Hepatocyte (in vitro differentiated cells): ENCODE results near the gene POLR1B. TPM values are rescaled to one million over a fixed set of nuclear protein-coding genes. Genes with fewer than 3 reads are reported as not detected.

Experiments
- DNase-seq: peaks from one replicate; pipeline ENCODE4 v3.0.0-alpha.2; 2016; ENCODE audit warnings: low spot score
- H2AFZ ChIP-seq: fragments of 200-600 bp; sonication (generic); 2 replicates; pipeline ENCODE4 v1.6.0; 2016; ENCODE audit warnings: antibody characterized with exemption, mild to moderate bottlenecking
- H3K27ac ChIP-seq: fragments of 200-600 bp; sonication (generic); 2 replicates; pipeline ENCODE4 v1.5.1; 2016; ENCODE audit warnings: mild to moderate bottlenecking
- H3K27me3 ChIP-seq: fragments of 200-600 bp; sonication (generic); 2 replicates; pipeline ENCODE4 v1.6.1; 2016
- H3K36me3 ChIP-seq: fragments of 200-600 bp; sonication (generic); replicated peaks from 2 replicates; pipeline ENCODE4 v1.5.1; 2016; ENCODE audit warnings: low read depth; ENCODE audit not compliant: insufficient read depth
- H3K4me1 ChIP-seq: fragments of 200-600 bp; sonication (generic); 2 replicates; pipeline ENCODE4 v1.5.1; 2016; ENCODE audit warnings: mild to moderate bottlenecking, moderate library complexity; ENCODE audit not compliant: insufficient read depth
- H3K4me2 ChIP-seq: fragments of 200-600 bp; sonication (generic); 2 replicates; pipeline ENCODE4 v1.6.0; 2016
- H3K4me3 ChIP-seq: fragments of 200-600 bp; sonication (generic); 2 replicates; pipeline ENCODE4 v1.5.1; 2016; ENCODE audit warnings: mild to moderate bottlenecking
- H3K79me2 ChIP-seq: fragments of 200-600 bp; sonication (generic); 2 replicates; pipeline ENCODE4 v1.6.0; 2017; ENCODE audit warnings: mild to moderate bottlenecking
- H3K9me2 ChIP-seq: fragments of 200-600 bp; sonication (generic); replicated peaks from 2 replicates; pipeline ENCODE4 v1.6.0; 2017; ENCODE audit warnings: mild to moderate bottlenecking; ENCODE audit not compliant: insufficient read depth
- H3K9me3 ChIP-seq: fragments of 200-600 bp; sonication (generic); 2 replicates; pipeline ENCODE4 v1.5.1; 2016; ENCODE audit warnings: low read depth, mild to moderate bottlenecking
- H4K20me1 ChIP-seq: fragments of 200-600 bp; sonication (generic); 2 replicates; pipeline ENCODE4 v1.6.0; 2016; ENCODE audit warnings: mild to moderate bottlenecking; ENCODE audit not compliant: insufficient read depth, poor library complexity, severe bottlenecking
- EZH2 ChIP-seq: fragments of 200-600 bp; sonication (generic); IDR thresholded peaks from 2 replicates; pipeline ENCODE4 v1.6.1; 2016; ENCODE audit warnings: antibody characterized with exemption, mild to moderate bottlenecking, borderline replicate concordance
- EZH2phosphoT487 ChIP-seq: fragments of 200-600 bp; sonication (generic); IDR thresholded peaks from one replicate; pipeline ENCODE4 v1.6.1; 2018; ENCODE audit warnings: antibody characterized with exemption, mild to moderate bottlenecking, low read depth, moderate library complexity; ENCODE audit not compliant: unreplicated experiment, severe bottlenecking
- WGBS: methylation state at CpG from one replicate; pipeline ENCODE4 v1.1.6; 2016; ENCODE audit warnings: low lambda C conversion rate; ENCODE audit errors: missing lambda C conversion rate; 5-methylcytosine and 5-hydroxymethylcytosine counted together
- polyA plus RNA-seq: library from polyadenylated mRNA; unstranded; fragments of >200 nt; fragmentation: Nextera tagmentation; extraction: Ambion mirVana; gene quantifications from 2 replicates; pipeline ENCODE4 v1.2.1, GENCODE V29; 2016
- total RNA-seq: library from RNA; depleted of rRNA; stranded (reverse); fragments of >200 nt; gene quantifications from 2 replicates; pipeline ENCODE4 v1.2.3, GENCODE V29; 2014
- TF ChIP-seq, protein P1 (sequence below): fragments of 200-600 bp; sonication (generic); IDR thresholded peaks from 2 replicates; pipeline ENCODE4 v1.5.1; 2016; ENCODE audit warnings: antibody characterized with exemption, mild to moderate bottlenecking; ENCODE audit not compliant: poor library complexity

POLR1B gene
- total and polyA plus RNA-seq, 2 experiments from 2014 or later = 9.7 to 17.5 TPM

DNA sequence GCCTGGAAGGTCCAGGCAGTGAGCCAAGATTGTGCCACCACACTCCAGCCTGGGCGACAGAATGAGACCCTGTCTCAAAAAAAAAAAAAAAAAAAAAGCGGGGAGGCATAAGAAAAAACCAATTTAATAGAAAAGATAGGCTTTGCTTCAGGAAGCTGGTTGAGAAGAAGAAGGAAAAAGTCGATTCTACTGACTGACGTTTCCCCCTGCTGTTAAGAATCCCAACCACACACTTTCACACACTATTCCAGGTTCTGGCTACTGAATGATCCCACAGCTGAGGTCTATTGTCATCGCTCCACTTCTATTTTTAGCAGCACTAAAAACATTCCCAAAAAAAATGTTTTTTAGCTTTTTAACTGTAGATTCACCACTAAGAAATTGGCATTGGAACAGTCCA lies 35.5 kb downstream of the POLR1B start:
- H3K4me2 ChIP-seq = no peak overlapping the region
- H3K4me1 ChIP-seq = no peaks in the 10 kb centered on the region
- TF ChIP-seq EZH2 = no peak
- TF ChIP-seq, protein P1, sequence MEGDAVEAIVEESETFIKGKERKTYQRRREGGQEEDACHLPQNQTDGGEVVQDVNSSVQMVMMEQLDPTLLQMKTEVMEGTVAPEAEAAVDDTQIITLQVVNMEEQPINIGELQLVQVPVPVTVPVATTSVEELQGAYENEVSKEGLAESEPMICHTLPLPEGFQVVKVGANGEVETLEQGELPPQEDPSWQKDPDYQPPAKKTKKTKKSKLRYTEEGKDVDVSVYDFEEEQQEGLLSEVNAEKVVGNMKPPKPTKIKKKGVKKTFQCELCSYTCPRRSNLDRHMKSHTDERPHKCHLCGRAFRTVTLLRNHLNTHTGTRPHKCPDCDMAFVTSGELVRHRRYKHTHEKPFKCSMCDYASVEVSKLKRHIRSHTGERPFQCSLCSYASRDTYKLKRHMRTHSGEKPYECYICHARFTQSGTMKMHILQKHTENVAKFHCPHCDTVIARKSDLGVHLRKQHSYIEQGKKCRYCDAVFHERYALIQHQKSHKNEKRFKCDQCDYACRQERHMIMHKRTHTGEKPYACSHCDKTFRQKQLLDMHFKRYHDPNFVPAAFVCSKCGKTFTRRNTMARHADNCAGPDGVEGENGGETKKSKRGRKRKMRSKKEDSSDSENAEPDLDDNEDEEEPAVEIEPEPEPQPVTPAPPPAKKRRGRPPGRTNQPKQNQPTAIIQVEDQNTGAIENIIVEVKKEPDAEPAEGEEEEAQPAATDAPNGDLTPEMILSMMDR = peak; percentile 5
- H3K27me3 ChIP-seq = no peaks in the 10 kb centered on the region
- no peak overlapping the region for H3K27ac ChIP-seq
- no peak overlapping the region for H3K4me3 ChIP-seq
- H4K20me1 ChIP-seq = no peaks in the 10 kb centered on the region
- H3K9me2 ChIP-seq = no peaks in the 10 kb centered on the region
- 73% methylated on average over 4 of the region's 5 CpGs for WGBS
- no peak overlapping the region for H2AFZ ChIP-seq
- no peak for DNase-seq
- H3K9me3 ChIP-seq = no peaks in the 10 kb centered on the region
- H3K36me3 ChIP-seq = peaks cover 2% of the 10 kb centered on the region
- H3K79me2 ChIP-seq = no peaks in the 10 kb centered on the region

- Histone ChIP-seq H3K79me2 (peaks cover 7% of the 10 kb centered on the region), H3K36me3 (no peaks in the 10 kb centered on the region), H3K4me1 (peaks cover 7% of the 10 kb centered on the region), H3K4me2 (no peak overlapping the region), H2AFZ (no peak overlapping the region), H3K9me2 (no peaks in the 10 kb centered on the region), H3K4me3 (no peak overlapping the region), H4K20me1 (no peaks in the 10 kb centered on the region), H3K27ac (no peak overlapping the region), H3K27me3 (no peaks in the 10 kb centered on the region), H3K9me3 (no peaks in the 10 kb centered on the region)
- no peak for TF ChIP-seq EZH2
- TF ChIP-seq, protein P1 = no peak
- TF ChIP-seq EZH2phosphoT487 = no peak
- DNase-seq = no peak
These were observed 37.0 kb downstream of the POLR1B start for GRCh38 chr2:112579241-112579640.

GRCh38 chr2:112580084-112580483 lies 37.8 kb downstream of the POLR1B start:
- H3K4me2 ChIP-seq = no peak overlapping the region
- 93% methylated on average over 7 of the region's 7 CpGs for WGBS
- H3K9me3 ChIP-seq = no peaks in the 10 kb centered on the region
- no peak for DNase-seq
- H3K4me3 ChIP-seq = no peak overlapping the region
- H2AFZ ChIP-seq = no peak overlapping the region
- no peaks in the 10 kb centered on the region for H3K27me3 ChIP-seq
- no peaks in the 10 kb centered on the region for H3K36me3 ChIP-seq
- no peaks in the 10 kb centered on the region for H3K9me2 ChIP-seq
- H3K4me1 ChIP-seq = peaks cover 10% of the 10 kb centered on the region
- H3K79me2 ChIP-seq = peaks cover 8% of the 10 kb centered on the region
- H3K27ac ChIP-seq = no peak overlapping the region
- no peaks in the 10 kb centered on the region for H4K20me1 ChIP-seq
- no peak for TF ChIP-seq EZH2
- TF ChIP-seq, protein P1 = no peak
- TF ChIP-seq EZH2phosphoT487 = no peak

GRCh38 chr2:112582314-112582746 lies 40.1 kb downstream of the POLR1B start:
- Histone ChIP-seq H3K27ac (no peak overlapping the region), H4K20me1 (no peaks in the 10 kb centered on the region), H2AFZ (no peak overlapping the region), H3K4me2 (no peak overlapping the region), H3K4me1 (peaks cover 15% of the 10 kb centered on the region), H3K9me2 (no peaks in the 10 kb centered on the region), H3K79me2 (peaks cover 18% of the 10 kb centered on the region), H3K4me3 (no peak overlapping the region), H3K36me3 (no peaks in the 10 kb centered on the region), H3K27me3 (no peaks in the 10 kb centered on the region), H3K9me3 (no peaks in the 10 kb centered on the region)
- no peak for TF ChIP-seq EZH2
- TF ChIP-seq, protein P1 = peak; percentile 53
- TF ChIP-seq EZH2phosphoT487 = no peak
- WGBS = 69% methylated on average over 10 of the region's 10 CpGs
- peak; percentile 75 for DNase-seq
